Measurements from ENCODE around the gene SERPINE1. TPM values are rescaled to one million over a fixed set of nuclear protein-coding genes. Genes with fewer than 3 reads are reported as not detected.
"Not testable (repeated sequence)": the region's sequence is repeated elsewhere in the genome, so short reads cannot be mapped to it uniquely, and the experiment has no call there.

Gene SERPINE1
- polyA plus RNA-seq, 1 experiment: 356 TPM

DNA sequence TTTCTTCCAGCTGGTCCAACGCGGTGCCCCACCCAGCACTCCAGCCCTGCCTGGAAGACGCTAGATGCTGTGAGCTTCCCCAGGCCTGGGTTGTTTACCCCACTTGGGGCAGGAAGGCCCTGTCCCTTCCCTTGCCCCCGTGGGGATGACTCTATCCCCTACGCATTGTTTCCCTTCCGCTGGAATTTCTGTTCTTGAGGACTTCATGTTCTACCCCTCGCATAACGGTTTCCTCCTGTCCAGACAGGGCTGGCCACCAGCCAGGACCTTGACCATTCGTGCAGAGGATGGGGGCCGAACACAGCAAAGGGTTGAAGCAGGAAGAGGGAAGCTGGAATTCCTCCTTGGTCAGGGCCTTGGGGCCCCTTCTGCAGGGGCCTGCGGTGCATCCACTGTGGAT, 14.7 kb upstream of the SERPINE1 start:
- no peak overlapping the region for H3K4me3 ChIP-seq (ENCODE audit: low read depth, low read length)
- ChIA-PET CTCF (interaction anchor here (0.6 to 0.9 kb wide), 2 partner anchors 32 to 202 kb away, joined by 6 read pairs; no protein-coding TSS in a partner anchor), POLR2A (interaction anchor here (1.1 to 1.4 kb wide), 2 partner anchors 10 to 12 kb away, joined by 6 to 11 read pairs; no protein-coding TSS in a partner anchor)
- TF ChIP-seq, protein P1, sequence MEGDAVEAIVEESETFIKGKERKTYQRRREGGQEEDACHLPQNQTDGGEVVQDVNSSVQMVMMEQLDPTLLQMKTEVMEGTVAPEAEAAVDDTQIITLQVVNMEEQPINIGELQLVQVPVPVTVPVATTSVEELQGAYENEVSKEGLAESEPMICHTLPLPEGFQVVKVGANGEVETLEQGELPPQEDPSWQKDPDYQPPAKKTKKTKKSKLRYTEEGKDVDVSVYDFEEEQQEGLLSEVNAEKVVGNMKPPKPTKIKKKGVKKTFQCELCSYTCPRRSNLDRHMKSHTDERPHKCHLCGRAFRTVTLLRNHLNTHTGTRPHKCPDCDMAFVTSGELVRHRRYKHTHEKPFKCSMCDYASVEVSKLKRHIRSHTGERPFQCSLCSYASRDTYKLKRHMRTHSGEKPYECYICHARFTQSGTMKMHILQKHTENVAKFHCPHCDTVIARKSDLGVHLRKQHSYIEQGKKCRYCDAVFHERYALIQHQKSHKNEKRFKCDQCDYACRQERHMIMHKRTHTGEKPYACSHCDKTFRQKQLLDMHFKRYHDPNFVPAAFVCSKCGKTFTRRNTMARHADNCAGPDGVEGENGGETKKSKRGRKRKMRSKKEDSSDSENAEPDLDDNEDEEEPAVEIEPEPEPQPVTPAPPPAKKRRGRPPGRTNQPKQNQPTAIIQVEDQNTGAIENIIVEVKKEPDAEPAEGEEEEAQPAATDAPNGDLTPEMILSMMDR (IDR thresholded peaks at IDR 0.05; ENCODE audit: low read depth, low read length): no peak
- DNase-seq (ENCODE audit: low read depth, low spot score): no peak
- no peaks in the 10 kb centered on the region; the same call in 1 of the 2 replicates for H3K9me3 ChIP-seq (ENCODE audit: control insufficient read depth, insufficient read depth, low read length)
- no peaks in the 10 kb centered on the region for H3K27me3 ChIP-seq (ENCODE audit: control insufficient read depth, insufficient read depth, low read length)
- peak overlapping the region; percentile 21 for H3K27ac ChIP-seq (ENCODE audit: low read depth, low read length)

DNA sequence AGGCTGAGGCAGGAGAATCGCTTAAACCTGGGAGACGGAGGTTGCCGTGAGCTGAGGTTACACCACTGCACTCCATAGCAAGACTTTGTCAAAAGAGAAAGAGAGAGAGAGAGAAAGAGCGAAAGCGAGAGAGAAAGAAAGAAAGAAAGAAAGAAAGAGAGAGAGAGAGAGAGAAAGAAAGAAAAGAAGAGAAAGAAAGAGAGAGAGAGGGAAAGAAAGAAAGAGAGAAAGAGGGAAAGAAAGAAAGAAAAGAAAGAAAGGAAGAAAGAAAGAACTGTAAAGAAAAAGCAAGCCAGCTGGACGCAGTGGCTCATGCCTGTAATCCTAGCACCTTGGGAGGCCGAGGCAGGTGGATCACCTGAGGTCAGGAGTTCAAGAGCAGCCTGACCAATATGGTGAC, 13.8 kb upstream of the SERPINE1 start:
- H3K27me3 ChIP-seq (ENCODE audit: control insufficient read depth, insufficient read depth, low read length); H3K9me3 ChIP-seq (ENCODE audit: control insufficient read depth, insufficient read depth, low read length); DNase-seq (ENCODE audit: low read depth, low spot score); POLR2A ChIA-PET; H3K4me3 ChIP-seq (ENCODE audit: low read depth, low read length); H3K27ac ChIP-seq (ENCODE audit: low read depth, low read length): not testable (repeated sequence)
- CTCF ChIA-PET: interaction anchor here (1.1 to 1.2 kb wide), 2 partner anchors 18 to 31 kb away, joined by 3 to 5 read pairs; no protein-coding TSS in a partner anchor

DNA sequence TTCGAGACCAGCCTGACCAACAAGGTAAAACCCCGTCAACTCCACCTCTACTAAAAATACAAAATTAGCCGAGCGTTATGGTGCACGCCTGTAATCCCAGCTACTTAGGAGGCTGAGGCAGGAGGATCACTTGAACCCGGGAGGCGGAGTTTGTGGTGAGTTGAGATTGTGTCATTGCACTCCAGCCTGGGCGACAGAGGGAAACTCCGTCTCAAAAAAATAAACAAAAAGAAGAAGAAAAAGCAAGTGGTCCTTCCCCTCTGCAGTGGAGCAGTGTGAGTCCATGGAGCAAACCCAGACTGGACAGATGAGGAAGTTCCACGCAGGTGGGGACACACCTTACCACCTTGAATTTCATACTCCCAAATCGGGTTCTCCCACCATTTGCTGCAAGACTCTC, 13.1 kb upstream of the SERPINE1 start:
- no peaks in the 10 kb centered on the region for H3K9me3 ChIP-seq (ENCODE audit: control insufficient read depth, insufficient read depth, low read length)
- no peak overlapping the region for H3K4me3 ChIP-seq (ENCODE audit: low read depth, low read length)
- ChIA-PET POLR2A (no interaction called here), CTCF (interaction anchor here (1.1 to 1.2 kb wide), 2 partner anchors 19 to 30 kb away, joined by 3 to 5 read pairs; no protein-coding TSS in a partner anchor)
- no peak overlapping the region for H3K27ac ChIP-seq (ENCODE audit: low read depth, low read length)
- no peak for DNase-seq (ENCODE audit: low read depth, low spot score)
- H3K27me3 ChIP-seq (ENCODE audit: control insufficient read depth, insufficient read depth, low read length): no peaks in the 10 kb centered on the region
- TF ChIP-seq, protein P1 (IDR thresholded peaks at IDR 0.05; ENCODE audit: low read depth, low read length): no peak

DNA sequence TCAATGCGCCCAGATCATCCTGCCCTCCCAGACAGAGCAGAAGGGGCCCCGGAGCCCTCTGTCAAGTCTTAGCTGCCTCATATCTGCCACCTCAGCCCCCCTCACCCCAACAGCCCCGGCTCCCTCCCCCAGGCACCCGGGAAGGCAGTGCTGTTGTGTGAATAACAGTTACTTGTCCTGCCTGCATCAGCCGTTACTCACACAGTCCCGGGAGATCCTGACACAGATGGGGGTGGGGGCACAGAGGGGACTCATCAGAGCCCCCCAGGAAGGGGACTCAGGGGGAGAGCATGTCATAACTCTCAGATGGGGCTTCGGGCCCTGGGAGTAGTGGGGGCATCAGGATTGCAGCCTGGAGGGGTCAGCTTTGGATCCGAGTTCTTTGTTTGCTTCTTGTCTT, 12.4 kb upstream of the SERPINE1 start:
- peak overlapping the region; percentile 21 for H3K27ac ChIP-seq (ENCODE audit: low read depth, low read length)

DNA sequence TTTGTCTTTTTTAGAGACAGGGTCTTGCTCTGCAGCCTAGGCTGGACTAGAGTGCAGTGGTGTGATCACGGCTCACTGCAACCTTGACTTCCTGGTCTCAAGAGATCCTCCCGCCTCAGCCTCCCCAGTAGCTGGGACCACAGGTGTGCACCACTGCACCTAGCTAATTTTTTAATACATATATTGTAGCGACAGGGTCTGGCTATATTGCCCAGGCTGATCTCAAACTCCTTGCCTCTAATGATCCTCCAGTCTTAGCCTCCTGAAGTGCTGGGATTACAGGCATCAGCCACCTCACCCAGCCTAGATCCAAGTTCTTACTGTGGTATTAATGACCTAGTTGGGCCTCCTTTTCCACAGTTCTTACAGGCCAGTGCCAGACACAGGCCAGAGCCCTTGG, 11.7 kb upstream of the SERPINE1 start:
- Histone ChIP-seq H3K9me3 (ENCODE audit: control insufficient read depth, insufficient read depth, low read length) (no peaks in the 10 kb centered on the region), H3K27ac (ENCODE audit: low read depth, low read length) (peak overlapping the region; percentile 52), H3K4me3 (ENCODE audit: low read depth, low read length) (no peak overlapping the region), H3K27me3 (ENCODE audit: control insufficient read depth, insufficient read depth, low read length) (no peaks in the 10 kb centered on the region)
- DNase-seq (ENCODE audit: low read depth, low spot score): no peak
- TF ChIP-seq, protein P1 (IDR thresholded peaks at IDR 0.05; ENCODE audit: low read depth, low read length): no peak
- ChIA-PET CTCF (interaction anchor here (0.7 kb wide), 1 partner anchor 57 kb away, joined by 3 read pairs; no protein-coding TSS in a partner anchor), POLR2A (no interaction called here)

More for the DNA sequence above, 12.4 kb upstream of the SERPINE1 start:
- no peak for DNase-seq (ENCODE audit: low read depth, low spot score)
- Histone ChIP-seq H3K27me3 (ENCODE audit: control insufficient read depth, insufficient read depth, low read length) (no peaks in the 10 kb centered on the region), H3K4me3 (ENCODE audit: low read depth, low read length) (no peak overlapping the region), H3K9me3 (ENCODE audit: control insufficient read depth, insufficient read depth, low read length) (no peaks in the 10 kb centered on the region)
- ChIA-PET POLR2A (no interaction called here), CTCF (interaction anchor here (0.7 to 1.2 kb wide), 3 partner anchors 19 to 56 kb away, joined by 3 to 5 read pairs (median 3); no protein-coding TSS in a partner anchor)
- TF ChIP-seq, protein P1 (IDR thresholded peaks at IDR 0.05; ENCODE audit: low read depth, low read length): no peak

Measured in AG04450 (cell line).